Measurements from ENCODE around the gene AATK. TPM values are rescaled to one million over a fixed set of nuclear protein-coding genes. Genes with fewer than 3 reads are reported as not detected.

The AATK gene
- total RNA-seq, 6 donors from 2014 or later, result 39.2 to 144 (median 92.2) TPM

GRCh38 chr17:81131486-81132196, 34.4 kb downstream of the AATK start:
- H3K4me3 ChIP-seq, result peak overlapping the region in 3 of 4 donors; percentile 45 to 56 (median 49)
- ATAC-seq (ENCODE audit: low FRiP score in 2 of 2), result peak; percentile 54 to 89
- DNase-seq, result peak; percentile 68 to 91
- H3K9me3 ChIP-seq, result no peaks in the 10 kb centered on the region
- peak overlapping the region; percentile 70 to 89 (median 83) for H3K27ac ChIP-seq
- WGBS, 2 donors, result 82 to 86% methylated on average over 1 to 14 of the region's 14 CpGs
- peaks cover 0 to 13% (median 2%) of the 10 kb centered on the region in 4 donors for H3K36me3 ChIP-seq
- TF ChIP-seq POLR2A (IDR thresholded peaks at IDR 0.05) (peak in 2 of 4 donors; percentile 47 to 70), CTCF (IDR thresholded peaks at IDR 0.05) (peak in 2 of 6 experiments; percentile 5 to 7), EP300 (IDR thresholded peaks at IDR 0.05) (no peak), POLR2AphosphoS5 (IDR thresholded peaks at IDR 0.05) (peak in 1 of 2 donors; percentile 44)
- peaks cover 0 to 26% (median 12%) of the 10 kb centered on the region in 4 donors for H3K4me1 ChIP-seq
- no peaks in the 10 kb centered on the region for H3K27me3 ChIP-seq

DNA sequence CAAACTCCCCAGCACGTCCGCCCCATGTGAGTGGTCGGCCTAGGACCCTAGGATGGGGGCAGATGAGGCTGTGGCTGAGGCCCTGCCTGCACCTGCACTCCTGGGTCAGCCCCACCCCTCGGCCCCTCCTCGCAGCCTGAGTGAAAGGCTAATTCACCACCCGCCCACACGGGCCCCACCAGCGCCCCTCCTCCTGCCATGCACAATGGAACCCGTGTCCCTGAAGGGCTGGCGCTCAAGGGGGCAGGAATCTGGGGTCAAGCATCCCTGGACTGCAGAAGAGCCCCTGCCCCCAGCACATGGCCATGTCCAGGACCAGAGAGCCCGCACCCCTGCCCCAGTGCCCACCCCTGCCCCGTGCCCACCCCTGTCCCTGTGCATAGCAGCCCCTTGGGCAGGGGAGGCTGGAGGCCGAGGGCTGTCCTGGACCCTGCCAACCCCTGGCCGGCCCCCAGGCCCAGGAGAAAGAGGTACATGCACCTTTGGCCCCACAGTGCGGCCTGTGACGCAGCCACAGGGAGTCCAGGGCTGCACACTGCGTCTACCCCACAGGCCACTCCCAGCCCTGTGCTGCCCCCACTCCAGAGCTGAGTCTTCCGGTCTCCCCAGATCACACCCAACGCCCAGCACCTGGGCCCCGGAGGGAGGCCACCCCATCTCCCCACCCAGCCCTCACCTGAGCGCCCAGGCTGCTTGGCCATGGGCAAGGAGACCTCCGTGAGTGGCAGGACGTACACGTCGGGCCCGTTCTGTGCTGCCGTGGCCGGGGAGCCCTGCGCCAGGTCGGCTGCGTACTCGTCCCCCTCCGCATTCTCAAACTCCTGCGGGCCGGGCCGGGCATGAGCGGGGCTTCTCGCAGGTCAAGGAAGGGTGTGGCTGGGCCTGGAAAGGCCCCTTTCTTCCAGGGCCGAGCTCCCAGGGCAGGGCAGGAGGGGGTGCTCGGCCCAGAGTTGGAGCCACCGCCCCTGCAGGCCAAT, 35.3 kb downstream of the AATK start:
- no peaks in the 10 kb centered on the region for H3K27me3 ChIP-seq
- TF ChIP-seq CTCF (IDR thresholded peaks at IDR 0.05), result no peak
- TF ChIP-seq POLR2AphosphoS5 (IDR thresholded peaks at IDR 0.05), result peak in 1 of 2 donors; percentile 20
- peak in 2 of 4 donors; percentile 35 to 52 for TF ChIP-seq POLR2A (IDR thresholded peaks at IDR 0.05)
- no peak for TF ChIP-seq EP300 (IDR thresholded peaks at IDR 0.05)
- H3K27ac ChIP-seq, result peak overlapping the region; percentile 70 to 82 (median 79)
- peak overlapping the region in 3 of 4 donors; percentile 45 to 56 (median 49) for H3K4me3 ChIP-seq
- WGBS, 2 donors, result 61 to 63% methylated on average over 23 to 36 of the region's 41 CpGs
- H3K9me3 ChIP-seq, result no peaks in the 10 kb centered on the region
- ATAC-seq (ENCODE audit: low FRiP score in 2 of 2), result peak; percentile 4 to 66
- peaks cover 0 to 23% (median 2%) of the 10 kb centered on the region in 4 donors for H3K36me3 ChIP-seq
- peaks cover 0 to 26% (median 12%) of the 10 kb centered on the region in 4 donors for H3K4me1 ChIP-seq
- DNase-seq, result peak; percentile 77 to 87

DNA sequence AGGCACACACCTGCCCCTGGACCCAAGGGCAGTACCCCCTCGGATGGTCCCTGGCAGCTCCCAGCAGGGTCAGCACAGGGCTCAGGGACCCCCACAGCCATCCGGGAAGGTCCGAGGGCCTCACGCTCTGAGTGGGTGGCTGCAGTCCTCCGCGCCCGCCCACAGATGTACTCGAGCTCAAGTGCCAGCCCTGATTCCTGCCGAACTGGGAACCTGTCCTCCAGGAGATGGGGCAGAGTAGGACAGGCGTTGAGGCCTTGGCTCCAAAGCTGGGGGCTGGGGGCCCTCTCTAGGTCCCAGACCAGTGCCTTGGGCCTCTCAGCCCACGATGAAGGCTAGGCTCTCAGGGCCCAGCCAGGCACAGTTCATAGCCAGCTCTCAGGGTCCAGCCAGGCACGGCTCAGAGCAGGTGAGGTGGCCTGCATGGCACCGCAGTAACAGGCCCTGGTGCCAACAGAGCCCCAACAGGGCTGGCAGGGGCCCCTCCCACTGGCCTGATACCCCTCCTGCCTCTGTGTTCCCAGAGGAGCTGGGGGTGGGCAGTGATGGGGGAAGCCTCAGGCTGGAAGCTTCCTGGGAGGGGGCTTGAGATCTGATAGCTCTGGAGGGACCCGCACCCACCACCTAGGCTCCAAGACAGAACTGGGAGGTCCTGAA, 36.2 kb downstream of the AATK start:
- TF ChIP-seq POLR2AphosphoS5 (IDR thresholded peaks at IDR 0.05) (no peak), CTCF (IDR thresholded peaks at IDR 0.05) (no peak), POLR2A (IDR thresholded peaks at IDR 0.05) (no peak), EP300 (IDR thresholded peaks at IDR 0.05) (no peak)
- H3K36me3 ChIP-seq, result peaks cover 0 to 31% (median 3%) of the 10 kb centered on the region in 4 donors
- peak; percentile 51 to 67 for DNase-seq
- H3K27ac ChIP-seq, result peak overlapping the region in 3 of 4 donors; percentile 76 to 82 (median 82)
- peak overlapping the region in 2 of 4 donors; percentile 49 to 56 for H3K4me3 ChIP-seq
- no peak for ATAC-seq (ENCODE audit: low FRiP score in 2 of 2)
- no peaks in the 10 kb centered on the region for H3K9me3 ChIP-seq
- H3K4me1 ChIP-seq, result peaks cover 0 to 26% (median 12%) of the 10 kb centered on the region in 4 donors
- H3K27me3 ChIP-seq, result no peaks in the 10 kb centered on the region
- WGBS, 2 donors, result 71 to 84% methylated on average over 7 to 12 of the region's 14 CpGs

DNA sequence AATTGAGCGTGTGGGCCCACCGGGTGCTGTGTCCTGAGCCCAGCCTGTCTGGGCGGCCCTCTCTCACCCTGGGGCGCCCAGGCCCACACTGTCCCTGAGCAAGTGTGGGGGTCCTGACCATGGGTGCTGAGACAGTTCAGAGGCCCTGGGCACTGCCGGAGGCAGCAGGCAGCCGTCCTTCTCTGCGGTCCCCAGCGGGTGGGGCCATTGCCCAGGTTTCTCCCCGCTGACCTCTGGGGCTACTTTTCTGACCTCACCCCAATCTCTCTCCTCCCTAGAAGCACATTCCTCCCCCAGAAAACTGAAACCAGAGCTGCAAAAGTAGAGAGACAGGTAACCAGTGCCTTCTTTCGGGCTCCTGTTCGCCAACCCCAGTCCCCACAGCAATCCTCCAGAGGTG, 36.7 kb downstream of the AATK start:
- TF ChIP-seq POLR2A (IDR thresholded peaks at IDR 0.05), result no peak
- peak in 1 of 6 experiments; percentile 8 for TF ChIP-seq CTCF (IDR thresholded peaks at IDR 0.05)
- H3K27me3 ChIP-seq, result no peaks in the 10 kb centered on the region
- ATAC-seq (ENCODE audit: low FRiP score in 2 of 2) (no peak), DNase-seq (peak in 1 of 2 donors; percentile 52)
- H3K27ac ChIP-seq, result peak overlapping the region in 1 of 4 donors; percentile 82
- peaks cover 0 to 26% (median 12%) of the 10 kb centered on the region in 4 donors for H3K4me1 ChIP-seq
- H3K4me3 ChIP-seq, result no peak overlapping the region
- peaks cover 0 to 37% (median 7%) of the 10 kb centered on the region in 4 donors for H3K36me3 ChIP-seq
- H3K9me3 ChIP-seq, result no peaks in the 10 kb centered on the region
- 77 to 91% methylated on average over 9 to 11 of the region's 11 CpGs for WGBS, 2 donors

Measured in upper lobe of left lung (tissue), 6 donors.